Uterus (tissue), 2 donors: ENCODE measurements around the gene SLC2A9.

Experiments used
- CTCF ChIP-seq, 4 experiments: fragments of 200-600 bp in 2 of 4; fragments of 450-650 bp in 2 of 4; sonication (generic) in 2 of 4; IDR thresholded peaks; one replicate each; pipeline ENCODE4 v1.5.1; 2016 to 2019; ENCODE audit warnings: antibody characterized with exemption in 4 of 4, mild to moderate bottlenecking in 2 of 4, moderate library complexity in 1 of 4
- POLR2A ChIP-seq, 2 donors: fragments of 450-650 bp; IDR thresholded peaks; one replicate each; pipeline ENCODE4 v1.6.1; 2016; ENCODE audit warnings: antibody characterized with exemption in 2 of 2, mild to moderate bottlenecking in 1 of 2, moderate library complexity in 1 of 2

- TF ChIP-seq CTCF (IDR thresholded peaks at IDR 0.05) (no peak), POLR2A (IDR thresholded peaks at IDR 0.05) (no peak)
Measured at GRCh38 chr4:10024303-10024702, 3.0 kb upstream of the SLC2A9 start.
